ENCODE data around the gene C16orf78. TPM values are rescaled to one million over a fixed set of nuclear protein-coding genes. Genes with fewer than 3 reads are reported as not detected.

The C16orf78 gene, protein sequence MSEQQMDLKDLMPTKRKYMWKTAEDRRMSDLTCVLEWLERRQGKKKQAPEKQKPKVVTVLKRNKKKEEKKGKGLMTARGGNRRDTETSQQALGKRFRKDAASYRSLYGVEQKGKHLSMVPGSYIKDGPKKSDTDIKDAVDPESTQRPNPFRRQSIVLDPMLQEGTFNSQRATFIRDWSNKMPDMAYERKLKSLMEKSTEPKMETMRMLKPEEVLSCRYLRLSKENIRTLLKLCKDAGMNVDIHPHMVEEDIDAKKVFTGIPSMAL
- total RNA-seq: not detected in 2 replicates

DNA sequence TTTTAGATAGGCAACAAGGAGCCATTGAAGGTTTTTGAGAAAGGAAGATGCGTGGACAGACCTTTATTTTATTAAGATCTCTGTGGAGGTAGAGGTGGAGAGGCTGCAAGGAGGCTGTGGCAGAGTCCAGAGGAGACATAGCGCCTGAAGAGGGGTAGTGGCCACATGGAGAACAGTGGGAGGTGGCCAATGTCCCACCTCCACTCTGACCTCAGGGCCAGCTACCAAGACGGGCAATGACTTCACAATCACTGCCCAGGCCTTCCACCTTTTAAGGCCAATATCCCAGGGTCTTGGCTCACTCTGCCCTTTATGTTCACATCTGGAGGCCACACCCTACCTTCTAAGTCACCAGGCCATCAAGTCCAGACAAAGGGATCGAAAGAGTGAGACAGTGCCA lies at the start of gene C16orf78:
TSS of gene C16orf78 (plus strand) at position 301 of the 400 bp plus-strand sequence. CDS start 136 bp downstream, outside the sequence.

Other genes with a start within 250 kb of the C16orf78 start
- gene CBLN1, start 92.0 kb upstream of the C16orf78 start, total RNA-seq: not detected in 2 replicates

All from subcutaneous preadipocyte (primary cell).